GM19025 (cell line): ENCODE data around the gene GNPAT.

Source experiments
- ATAC-seq: cut with Tn5 transposase; IDR thresholded peaks from one replicate; pipeline ENCODE4 v1.9.1; 2021; ENCODE audit warnings: mild to moderate bottlenecking, low read depth, moderate library complexity; ENCODE audit not compliant: unreplicated experiment

Gene GNPAT

DNA sequence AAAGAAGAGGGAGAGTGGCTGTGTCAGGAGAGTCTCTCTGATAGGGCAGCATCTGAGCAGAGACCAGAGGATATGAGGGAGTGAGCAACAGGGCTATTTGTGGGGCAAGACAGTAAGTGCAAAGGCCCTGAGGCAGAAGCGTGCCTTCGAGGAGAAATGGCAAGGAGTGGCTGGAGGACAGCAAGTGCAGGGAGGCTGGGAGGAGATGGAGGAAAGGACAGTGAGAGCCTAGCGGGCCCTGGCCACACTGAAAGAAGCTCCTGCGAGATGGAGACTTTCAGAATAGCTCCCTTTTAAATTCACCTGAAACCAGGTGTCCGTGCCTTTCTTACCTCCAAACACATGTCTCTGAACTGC lies 71.4 kb downstream of the GNPAT start:
- ATAC-seq: no peak

DNA sequence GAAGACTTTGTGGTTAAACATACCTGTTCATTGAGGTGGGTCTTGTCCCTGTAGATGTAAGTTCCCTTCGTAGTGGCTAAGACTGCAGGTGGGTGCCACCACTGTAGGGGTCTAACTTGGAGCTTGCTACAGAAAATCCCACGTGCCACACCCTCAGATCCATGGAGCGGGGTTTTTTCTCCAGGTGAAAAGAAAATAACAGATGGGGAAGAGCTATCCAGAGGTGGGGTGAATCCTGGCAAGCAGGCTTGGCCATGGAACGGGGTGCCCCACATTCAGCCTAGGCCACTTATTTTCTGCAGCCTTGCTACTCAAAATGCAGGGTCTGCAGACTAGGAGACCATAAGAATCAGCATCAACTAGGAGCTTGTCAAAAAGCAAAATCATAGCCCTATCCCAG lies 72.6 kb downstream of the GNPAT start:
- ATAC-seq: no peak

- peak; percentile 73 for ATAC-seq
Measured at GRCh38 chr1:231315887-231316286, 74.9 kb downstream of the GNPAT start.

- no peak for ATAC-seq
Measured at GRCh38 chr1:231317306-231318014, 76.4 kb downstream of the GNPAT start.

GRCh38 chr1:231318015-231318355 lies 77.0 kb downstream of the GNPAT start:
- no peak for ATAC-seq

- ATAC-seq: no peak
Measured at GRCh38 chr1:231318568-231318967, 77.6 kb downstream of the GNPAT start.

DNA sequence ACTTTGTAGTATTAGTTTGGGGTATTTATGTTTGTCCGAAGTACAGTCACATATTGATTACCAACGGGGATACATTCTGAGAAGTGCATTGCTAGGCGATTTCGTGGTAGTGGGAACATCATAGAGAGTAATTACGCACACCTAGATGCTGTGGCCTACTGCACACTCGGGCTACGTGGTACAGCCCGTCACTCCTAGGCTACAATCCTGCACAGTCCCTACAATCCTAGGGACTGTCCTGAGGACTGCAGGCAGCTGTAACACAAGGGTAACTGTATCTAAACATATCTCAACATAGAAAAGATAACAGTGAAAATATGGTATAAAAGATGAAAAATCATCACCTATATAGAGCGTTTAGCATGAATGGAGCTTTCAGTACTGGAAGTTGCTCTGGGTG lies 78.1 kb downstream of the GNPAT start:
- no peak for ATAC-seq

GRCh38 chr1:231322880-231323530 lies 82.0 kb downstream of the GNPAT start:
- ATAC-seq: no peak

- no peak for ATAC-seq
Measured at GRCh38 chr1:231324660-231325059, 83.6 kb downstream of the GNPAT start.

GRCh38 chr1:231326248-231326647 lies 85.2 kb downstream of the GNPAT start:
- no peak for ATAC-seq
